ENCODE data around the gene RABGAP1L.
A peak's percentile ranks its signal among the peaks of the same experiment; 100 is the strongest.

Gene RABGAP1L

DNA sequence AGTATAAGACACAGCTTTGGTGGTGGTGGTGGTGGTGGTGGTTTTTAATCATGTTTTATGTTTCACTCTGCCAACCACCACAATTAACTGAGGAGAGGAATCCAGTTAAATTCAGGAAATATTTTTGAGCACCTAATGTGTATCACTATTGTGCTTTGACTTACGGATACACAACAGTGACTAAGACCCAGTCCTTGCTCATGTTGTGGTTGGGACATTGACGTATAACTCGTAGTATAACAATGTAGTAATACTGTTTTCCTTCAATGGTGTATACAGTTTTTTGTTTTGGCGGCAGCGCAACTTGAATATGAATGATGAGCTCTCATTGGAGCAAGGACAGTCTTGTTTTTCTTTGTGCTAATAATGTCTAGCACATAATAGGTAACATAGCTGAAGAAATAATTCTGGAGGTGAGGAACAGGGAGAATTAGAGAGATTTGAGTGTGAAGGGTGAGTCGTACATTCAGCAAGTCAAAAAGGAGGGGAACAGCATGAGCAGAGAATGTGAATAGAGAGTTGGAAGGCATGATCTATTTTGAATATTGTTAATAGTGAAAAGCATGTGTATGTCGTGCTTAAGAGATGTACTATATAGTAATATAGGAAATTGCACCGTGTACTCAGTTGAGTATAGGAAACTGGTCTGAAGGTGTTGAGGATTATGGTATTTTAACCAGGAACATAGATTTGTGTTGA, 845.9 kb downstream of the RABGAP1L start:
- TF ChIP-seq EZH2phosphoT487 (IDR thresholded peaks at IDR 0.05; ENCODE audit: borderline replicate concordance) = no peak
- Histone ChIP-seq H3K4me3 (ENCODE audit: low read length, poor library complexity, severe bottlenecking) (peak overlapping the region; percentile 35), H3K9me3 (ENCODE audit: insufficient read depth, low read depth, low read length) (no peaks in the 10 kb centered on the region), H2AFZ (ENCODE audit: low read length) (no peak overlapping the region), H3K36me3 (ENCODE audit: insufficient read depth, low read length) (peaks cover 51% of the 10 kb centered on the region), H3F3A (ENCODE audit: low read depth) (no peaks in the 10 kb centered on the region), H3K4me1 (ENCODE audit: insufficient read depth, low read length, poor library complexity, severe bottlenecking) (peaks cover 59% of the 10 kb centered on the region), H3K9me2 (replicated peaks; ENCODE audit: low read depth, low read length) (no peaks in the 10 kb centered on the region), H3K27me3 (ENCODE audit: insufficient read depth, low read length, poor library complexity, severe bottlenecking) (no peaks in the 10 kb centered on the region), H3K9ac (ENCODE audit: low read depth, low read length, poor library complexity, severe bottlenecking) (peak overlapping the region; percentile 29), H3K4me2 (ENCODE audit: low read depth, low read length, poor library complexity, severe bottlenecking) (peak overlapping the region; percentile 91), H4K20me1 (ENCODE audit: insufficient read depth, low read length, poor library complexity, severe bottlenecking) (peaks cover 81% of the 10 kb centered on the region), H3K79me2 (ENCODE audit: insufficient read depth, low read length) (peaks cover 85% of the 10 kb centered on the region)

DNA sequence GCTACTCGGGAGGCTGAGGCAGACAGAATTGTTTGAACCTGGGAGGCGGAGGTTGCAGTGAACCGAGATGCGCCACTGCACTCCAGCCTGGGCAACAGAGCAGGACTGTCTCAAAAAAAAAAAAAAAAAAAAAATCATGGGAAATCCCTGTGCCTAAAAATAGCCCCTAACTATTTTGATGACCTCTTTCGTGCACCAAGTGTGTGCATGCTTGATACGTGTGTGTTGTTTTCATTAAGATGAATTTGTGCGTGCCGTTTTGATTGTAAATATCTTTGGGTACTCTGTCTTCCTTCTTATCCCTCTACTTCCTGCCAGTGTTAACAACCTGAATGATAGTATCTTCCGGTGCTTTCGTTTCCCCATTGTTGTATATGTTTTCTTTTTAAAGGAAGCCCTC, 850.2 kb downstream of the RABGAP1L start:
- H3K79me2 ChIP-seq (ENCODE audit: insufficient read depth, low read length) = peaks cover 42% of the 10 kb centered on the region
- H3F3A ChIP-seq (ENCODE audit: low read depth) = no peaks in the 10 kb centered on the region
- H3K9me3 ChIP-seq (ENCODE audit: insufficient read depth, low read depth, low read length) = no peaks in the 10 kb centered on the region
- peaks cover 27% of the 10 kb centered on the region for H3K4me1 ChIP-seq (ENCODE audit: insufficient read depth, low read length, poor library complexity, severe bottlenecking)
- TF ChIP-seq, protein P1, sequence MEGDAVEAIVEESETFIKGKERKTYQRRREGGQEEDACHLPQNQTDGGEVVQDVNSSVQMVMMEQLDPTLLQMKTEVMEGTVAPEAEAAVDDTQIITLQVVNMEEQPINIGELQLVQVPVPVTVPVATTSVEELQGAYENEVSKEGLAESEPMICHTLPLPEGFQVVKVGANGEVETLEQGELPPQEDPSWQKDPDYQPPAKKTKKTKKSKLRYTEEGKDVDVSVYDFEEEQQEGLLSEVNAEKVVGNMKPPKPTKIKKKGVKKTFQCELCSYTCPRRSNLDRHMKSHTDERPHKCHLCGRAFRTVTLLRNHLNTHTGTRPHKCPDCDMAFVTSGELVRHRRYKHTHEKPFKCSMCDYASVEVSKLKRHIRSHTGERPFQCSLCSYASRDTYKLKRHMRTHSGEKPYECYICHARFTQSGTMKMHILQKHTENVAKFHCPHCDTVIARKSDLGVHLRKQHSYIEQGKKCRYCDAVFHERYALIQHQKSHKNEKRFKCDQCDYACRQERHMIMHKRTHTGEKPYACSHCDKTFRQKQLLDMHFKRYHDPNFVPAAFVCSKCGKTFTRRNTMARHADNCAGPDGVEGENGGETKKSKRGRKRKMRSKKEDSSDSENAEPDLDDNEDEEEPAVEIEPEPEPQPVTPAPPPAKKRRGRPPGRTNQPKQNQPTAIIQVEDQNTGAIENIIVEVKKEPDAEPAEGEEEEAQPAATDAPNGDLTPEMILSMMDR (conservative IDR thresholded peaks at IDR 0.05; ENCODE audit: low read length) = no peak
- TF ChIP-seq EZH2phosphoT487 (IDR thresholded peaks at IDR 0.05; ENCODE audit: borderline replicate concordance) = no peak
- H3K27me3 ChIP-seq (ENCODE audit: insufficient read depth, low read length, poor library complexity, severe bottlenecking) = no peaks in the 10 kb centered on the region
- no peaks in the 10 kb centered on the region for H3K9me2 ChIP-seq (replicated peaks; ENCODE audit: low read depth, low read length)
- no peak overlapping the region for H3K9ac ChIP-seq (ENCODE audit: low read depth, low read length, poor library complexity, severe bottlenecking)
- no peak overlapping the region for H3K4me3 ChIP-seq (ENCODE audit: low read length, poor library complexity, severe bottlenecking)
- H3K4me2 ChIP-seq (ENCODE audit: low read depth, low read length, poor library complexity, severe bottlenecking) = no peak overlapping the region
- H4K20me1 ChIP-seq (ENCODE audit: insufficient read depth, low read length, poor library complexity, severe bottlenecking) = peaks cover 43% of the 10 kb centered on the region
- no peak overlapping the region for H2AFZ ChIP-seq (ENCODE audit: low read length)
- H3K36me3 ChIP-seq (ENCODE audit: insufficient read depth, low read length) = peaks cover 92% of the 10 kb centered on the region

DNA sequence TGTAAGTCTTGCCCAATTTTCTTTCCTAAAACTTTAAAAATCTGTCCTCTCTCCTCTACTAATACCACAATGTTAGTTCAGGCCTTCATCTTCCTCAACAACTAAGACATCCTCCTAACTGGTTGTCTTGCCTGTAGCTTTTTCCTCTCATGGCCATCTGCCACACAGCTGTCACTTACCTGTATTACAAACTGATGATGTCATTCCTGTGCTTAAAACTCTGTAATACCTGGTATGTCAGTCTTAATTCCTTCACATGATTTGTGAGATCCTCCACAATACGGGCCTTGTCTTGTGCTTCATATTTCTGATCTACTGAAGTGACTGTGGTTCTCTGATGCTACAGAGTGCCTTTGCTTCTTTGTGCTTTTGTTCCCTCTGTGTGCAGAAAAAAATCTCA, 854.1 kb downstream of the RABGAP1L start:
- H2AFZ ChIP-seq (ENCODE audit: low read length) = no peak overlapping the region
- TF ChIP-seq, protein P1 (conservative IDR thresholded peaks at IDR 0.05; ENCODE audit: low read length) = no peak
- no peak for TF ChIP-seq EZH2phosphoT487 (IDR thresholded peaks at IDR 0.05; ENCODE audit: borderline replicate concordance)
- H3K79me2 ChIP-seq (ENCODE audit: insufficient read depth, low read length) = peaks cover 3% of the 10 kb centered on the region
- H3K9me2 ChIP-seq (replicated peaks; ENCODE audit: low read depth, low read length) = no peaks in the 10 kb centered on the region
- no peaks in the 10 kb centered on the region for H3F3A ChIP-seq (ENCODE audit: low read depth)
- H4K20me1 ChIP-seq (ENCODE audit: insufficient read depth, low read length, poor library complexity, severe bottlenecking) = peaks cover 5% of the 10 kb centered on the region
- no peak overlapping the region for H3K9ac ChIP-seq (ENCODE audit: low read depth, low read length, poor library complexity, severe bottlenecking)
- H3K4me2 ChIP-seq (ENCODE audit: low read depth, low read length, poor library complexity, severe bottlenecking) = no peak overlapping the region
- no peak overlapping the region for H3K4me3 ChIP-seq (ENCODE audit: low read length, poor library complexity, severe bottlenecking)
- H3K36me3 ChIP-seq (ENCODE audit: insufficient read depth, low read length) = peaks cover 87% of the 10 kb centered on the region
- no peaks in the 10 kb centered on the region for H3K27me3 ChIP-seq (ENCODE audit: insufficient read depth, low read length, poor library complexity, severe bottlenecking)
- H3K4me1 ChIP-seq (ENCODE audit: insufficient read depth, low read length, poor library complexity, severe bottlenecking) = no peaks in the 10 kb centered on the region
- H3K9me3 ChIP-seq (ENCODE audit: insufficient read depth, low read depth, low read length) = no peaks in the 10 kb centered on the region

GRCh38 chr1:175015243-175015642, 855.9 kb downstream of the RABGAP1L start:
- Histone ChIP-seq H3K9me2 (replicated peaks; ENCODE audit: low read depth, low read length) (no peaks in the 10 kb centered on the region), H2AFZ (ENCODE audit: low read length) (no peak overlapping the region), H3K27me3 (ENCODE audit: insufficient read depth, low read length, poor library complexity, severe bottlenecking) (no peaks in the 10 kb centered on the region), H3K9me3 (ENCODE audit: insufficient read depth, low read depth, low read length) (no peaks in the 10 kb centered on the region), H3K79me2 (ENCODE audit: insufficient read depth, low read length) (no peaks in the 10 kb centered on the region; the same call in none of the 2 replicates), H4K20me1 (ENCODE audit: insufficient read depth, low read length, poor library complexity, severe bottlenecking) (peaks cover 3% of the 10 kb centered on the region), H3K4me2 (ENCODE audit: low read depth, low read length, poor library complexity, severe bottlenecking) (no peak overlapping the region), H3K9ac (ENCODE audit: low read depth, low read length, poor library complexity, severe bottlenecking) (no peak overlapping the region), H3K4me1 (ENCODE audit: insufficient read depth, low read length, poor library complexity, severe bottlenecking) (no peaks in the 10 kb centered on the region), H3K4me3 (ENCODE audit: low read length, poor library complexity, severe bottlenecking) (no peak overlapping the region), H3F3A (ENCODE audit: low read depth) (no peaks in the 10 kb centered on the region), H3K36me3 (ENCODE audit: insufficient read depth, low read length) (peaks cover 71% of the 10 kb centered on the region)
- TF ChIP-seq, protein P1 (conservative IDR thresholded peaks at IDR 0.05; ENCODE audit: low read length) = no peak
- no peak for TF ChIP-seq EZH2phosphoT487 (IDR thresholded peaks at IDR 0.05; ENCODE audit: borderline replicate concordance)
